Lower lobe of right lung (tissue), 2 donors: ENCODE measurements around the gene TNFRSF17. TPM values are rescaled to one million over a fixed set of nuclear protein-coding genes. Genes with fewer than 3 reads are reported as not detected.

Source experiments
- ATAC-seq, 2 donors: fragments of 200-7000 bp; cut with Tn5 transposase; one replicate each; pipeline ENCODE4 v1.9.1; 2020 to 2022; ENCODE audit warnings: mild to moderate bottlenecking in 2 of 2, moderate library complexity in 2 of 2
- DNase-seq: peaks from one replicate; pipeline ENCODE4 v3.0.0-alpha.2; 2020
- H3K27ac ChIP-seq: fragments of 200-600 bp; one replicate; pipeline ENCODE4 v1.8.0; 2022
- H3K27me3 ChIP-seq: fragments of 200-600 bp; one replicate; pipeline ENCODE4 v1.8.0; 2022; ENCODE audit warnings: low read depth
- H3K36me3 ChIP-seq: fragments of 200-600 bp; one replicate; pipeline ENCODE4 v1.8.0; 2022; ENCODE audit warnings: mild to moderate bottlenecking
- H3K4me1 ChIP-seq: fragments of 200-600 bp; one replicate; pipeline ENCODE4 v1.8.0; 2022
- H3K4me3 ChIP-seq: fragments of 200-600 bp; one replicate; pipeline ENCODE4 v1.8.0; 2022; ENCODE audit warnings: mild to moderate bottlenecking
- H3K9me3 ChIP-seq: fragments of 200-600 bp; one replicate; pipeline ENCODE4 v1.8.0; 2022
- CTCF ChIP-seq: fragments of 200-600 bp; IDR thresholded peaks from one replicate; pipeline ENCODE4 v1.8.0; 2022; ENCODE audit warnings: antibody characterized with exemption, mild to moderate bottlenecking
- intact Hi-C: fragments of 100-400 bp; cut with DNase I; formaldehyde crosslinking; loops from one replicate; pipeline ENCODE4 v1.11.0; 2022
- total RNA-seq: library from RNA; stranded (reverse); fragmentation: NEBNext Ultra II Directional; extraction: Animal tissue kit (Norgen Biotek cat#: 25700); gene quantifications from one replicate; pipeline ENCODE4 v1.2.1, GENCODE V29; 2021
- donor health status: DM: no; HTN: yes; CAD: no; lungs with severe emphysema.

The TNFRSF17 gene
- total RNA-seq, 1 donor from 2014 or later, result 1.4 TPM

- DNase-seq (no peak), ATAC-seq (no peak)
- no peak overlapping the region for H3K4me3 ChIP-seq
- no peak for TF ChIP-seq CTCF
- H3K36me3 ChIP-seq, result peaks cover 4% of the 10 kb centered on the region
- H3K27me3 ChIP-seq, result no peaks in the 10 kb centered on the region
- intact Hi-C loops, result no loop called here
- H3K27ac ChIP-seq, result peak overlapping the region; percentile 11
- H3K9me3 ChIP-seq, result no peaks in the 10 kb centered on the region
- no peaks in the 10 kb centered on the region for H3K4me1 ChIP-seq
Observed at GRCh38 chr16:12011565-12011964, 46.6 kb downstream of the TNFRSF17 start.

GRCh38 chr16:12016291-12016947 is 51.4 kb downstream of the TNFRSF17 start:
- no peaks in the 10 kb centered on the region for H3K36me3 ChIP-seq
- DNase-seq, result no peak
- H3K27me3 ChIP-seq, result no peaks in the 10 kb centered on the region
- no peaks in the 10 kb centered on the region for H3K4me1 ChIP-seq
- intact Hi-C loops, result no loop called here
- H3K27ac ChIP-seq, result no peak overlapping the region
- H3K9me3 ChIP-seq, result no peaks in the 10 kb centered on the region
- no peak for TF ChIP-seq CTCF
- no peak for ATAC-seq
- no peak overlapping the region for H3K4me3 ChIP-seq

- H3K27me3 ChIP-seq, result no peaks in the 10 kb centered on the region
- no peaks in the 10 kb centered on the region for H3K4me1 ChIP-seq
- no peak overlapping the region for H3K27ac ChIP-seq
- no peak for ATAC-seq
- no peak for DNase-seq
- no peaks in the 10 kb centered on the region for H3K9me3 ChIP-seq
- no peak for TF ChIP-seq CTCF
- intact Hi-C loops, result no loop called here
- H3K4me3 ChIP-seq, result no peak overlapping the region
- H3K36me3 ChIP-seq, result no peaks in the 10 kb centered on the region
Observed at GRCh38 chr16:12017558-12017957, 52.5 kb downstream of the TNFRSF17 start.

Other genes with a start within 250 kb of the TNFRSF17 start
- gene TXNDC11, start 222.4 kb upstream of the TNFRSF17 start, total RNA-seq, result 88.2 TPM
- gene ZC3H7A, start 168.0 kb upstream of the TNFRSF17 start, total RNA-seq, result 66.3 TPM
- 133 TPM for gene RSL1D1, start 113.7 kb upstream of the TNFRSF17 start, total RNA-seq
- 107 TPM for gene GSPT1, start 49.3 kb upstream of the TNFRSF17 start, total RNA-seq
- 5.6 TPM for gene NPIPB2, start 23.2 kb upstream of the TNFRSF17 start, total RNA-seq
- gene SNX29, start 11.5 kb downstream of the TNFRSF17 start, total RNA-seq, result 48.6 TPM